Testis (tissue), 3 donors: Measurements from ENCODE around the gene MLLT1. TPM values are rescaled to one million over a fixed set of nuclear protein-coding genes. Genes with fewer than 3 reads are reported as not detected.
"Not testable (repeated sequence)": the region's sequence is repeated elsewhere in the genome, so short reads cannot be mapped to it uniquely, and the experiment has no call there.

ENCODE experiments used
- DNase-seq: peaks from one replicate; pipeline ENCODE4 v3.0.0-alpha.2; 2019
- H3K27ac ChIP-seq, 2 donors: fragments of 200-600 bp; sonication (generic); one replicate each; pipeline ENCODE4 v1.5.1; 2019
- H3K27me3 ChIP-seq: fragments of 200-600 bp; sonication (generic); one replicate; pipeline ENCODE4 v1.5.1; 2019
- H3K36me3 ChIP-seq: fragments of 200-600 bp; sonication (generic); one replicate; pipeline ENCODE4 v1.5.1; 2017; ENCODE audit warnings: low read depth; ENCODE audit errors: missing control alignments
- H3K4me1 ChIP-seq: fragments of 200-600 bp; sonication (generic); one replicate; pipeline ENCODE4 v1.5.1; 2019
- H3K4me3 ChIP-seq, 2 donors: fragments of 200-600 bp; sonication (generic); one replicate each; pipeline ENCODE4 v1.5.1; 2017 to 2019
- H3K9me3 ChIP-seq: fragments of 200-600 bp; sonication (generic); one replicate; pipeline ENCODE4 v1.5.1; 2017
- CTCF ChIP-seq, 3 experiments: fragments of 450-650 bp in 2 of 3; fragments of 200-600 bp in 1 of 3; sonication (generic) in 1 of 3; IDR thresholded peaks; one replicate each; pipeline ENCODE4 v1.5.1; 2016 to 2019; ENCODE audit warnings: antibody characterized with exemption in 3 of 3, mild to moderate bottlenecking in 2 of 3, moderate library complexity in 1 of 3
- POLR2A ChIP-seq: fragments of 450-650 bp; IDR thresholded peaks from one replicate; pipeline ENCODE4 v1.6.1; 2017; ENCODE audit warnings: antibody characterized with exemption, mild to moderate bottlenecking, moderate library complexity
- WGBS, 2 donors: methylation state at CpG; one replicate each; pipeline ENCODE4 v1.1.5; 2018; 5-methylcytosine and 5-hydroxymethylcytosine counted together
- intact Hi-C: fragments of 100-400 bp; cut with DNase I; formaldehyde crosslinking; loops from one replicate; pipeline ENCODE4 v1.15.1; 2023; ENCODE audit warnings: low total_unique reads
- polyA plus RNA-seq: library from polyadenylated mRNA; stranded (reverse); fragments of 350-450 nt; fragmentation: Illumina TruSeq; extraction: RNeasy Lipid Tissue Mini Kit (QIAGEN cat#74804); gene quantifications from one replicate; pipeline ENCODE4 v1.2.3, GENCODE V29; 2014; ENCODE audit warnings: low read depth, low replicate concordance; ENCODE audit not compliant: insufficient read depth
- total RNA-seq, 2 donors: library from RNA; depleted of rRNA; stranded (reverse); fragments of >200 nt; gene quantifications; one replicate each; pipeline ENCODE4 v1.2.3, GENCODE V29; 2016

The MLLT1 gene
- total and polyA plus RNA-seq, 3 donors from 2014 or later: 17.3 to 32.0 (median 22.4) TPM

GRCh38 chr19:6287269-6287885 lies 7.6 kb upstream of the MLLT1 start:
- H3K36me3 ChIP-seq: no peaks in the 10 kb centered on the region
- H3K27ac ChIP-seq: no peak overlapping the region
- no peak overlapping the region for H3K4me3 ChIP-seq
- WGBS, 2 donors: 82 to 94% methylated on average over 6 of the region's 6 CpGs
- no peaks in the 10 kb centered on the region for H3K27me3 ChIP-seq
- no peaks in the 10 kb centered on the region for H3K4me1 ChIP-seq
- H3K9me3 ChIP-seq: no peaks in the 10 kb centered on the region
- DNase-seq: no peak
- intact Hi-C loops: no loop called here
- TF ChIP-seq CTCF (IDR thresholded peaks at IDR 0.05) (no peak), POLR2A (no peak)

- Histone ChIP-seq H3K4me1 (no peaks in the 10 kb centered on the region), H3K4me3 (no peak overlapping the region), H3K36me3 (no peaks in the 10 kb centered on the region), H3K27me3 (no peaks in the 10 kb centered on the region), H3K9me3 (no peaks in the 10 kb centered on the region), H3K27ac (no peak overlapping the region)
- intact Hi-C loops: no loop called here
- no peak for DNase-seq
- TF ChIP-seq POLR2A (no peak), CTCF (IDR thresholded peaks at IDR 0.05) (no peak)
- WGBS, 2 donors: 86 to 93% methylated on average over 4 of the region's 4 CpGs
Observed at GRCh38 chr19:6286676-6287075, 6.9 kb upstream of the MLLT1 start.

- 84% methylated on average over 6 of the region's 6 CpGs for WGBS, 2 donors
- DNase-seq, H3K9me3 ChIP-seq, H3K27me3 ChIP-seq, H3K36me3 ChIP-seq, intact Hi-C loops, H3K27ac ChIP-seq, H3K4me3 ChIP-seq: not testable (repeated sequence)
- H3K4me1 ChIP-seq: peaks cover 13% of the 10 kb centered on the region
Observed at GRCh38 chr19:6282393-6282792, 2.6 kb upstream of the MLLT1 start.

- Histone ChIP-seq H3K36me3 (no peaks in the 10 kb centered on the region), H3K4me3 (peak overlapping the region; percentile 66 to 74), H3K9me3 (no peaks in the 10 kb centered on the region), H3K27me3 (no peaks in the 10 kb centered on the region), H3K4me1 (peaks cover 17% of the 10 kb centered on the region), H3K27ac (peak overlapping the region; percentile 55 to 75)
- DNase-seq: no peak
- 1% methylated on average over 33 of the region's 59 CpGs; no CpG with 5 or more reads in 1 of the 2 donors for WGBS, 2 donors
- TF ChIP-seq POLR2A (no peak), CTCF (IDR thresholded peaks at IDR 0.05) (no peak)
- intact Hi-C loops: loop anchor here (5.0 kb wide), 1 partner anchor 57 kb away; no protein-coding TSS in a partner anchor
Observed at GRCh38 chr19:6279620-6279930, 200 bp downstream of the MLLT1 start.

- intact Hi-C loops: loop anchor here (5.0 kb wide), 1 partner anchor 57 kb away; no protein-coding TSS in a partner anchor
- peak overlapping the region; percentile 55 to 75 for H3K27ac ChIP-seq
- no peaks in the 10 kb centered on the region for H3K27me3 ChIP-seq
- H3K36me3 ChIP-seq: no peaks in the 10 kb centered on the region
- TF ChIP-seq CTCF (IDR thresholded peaks at IDR 0.05) (no peak), POLR2A (no peak)
- peak overlapping the region; percentile 66 to 74 for H3K4me3 ChIP-seq
- 10 to 11% methylated on average over 22 to 36 of the region's 36 CpGs for WGBS, 2 donors
- no peak for DNase-seq
- H3K4me1 ChIP-seq: peaks cover 23% of the 10 kb centered on the region
- H3K9me3 ChIP-seq: no peaks in the 10 kb centered on the region
Observed at GRCh38 chr19:6278740-6279619, 795 bp downstream of the MLLT1 start.
